HG03025 (cell line): ENCODE data around the gene MAF.

Source experiments
- ATAC-seq: cut with Tn5 transposase; IDR thresholded peaks from one replicate; pipeline ENCODE4 v1.9.1; 2021; ENCODE audit warnings: mild to moderate bottlenecking, moderate library complexity; ENCODE audit not compliant: unreplicated experiment, low FRiP score

Gene MAF

GRCh38 chr16:79554912-79555311, 45.6 kb downstream of the MAF start:
- ATAC-seq, result no peak

DNA sequence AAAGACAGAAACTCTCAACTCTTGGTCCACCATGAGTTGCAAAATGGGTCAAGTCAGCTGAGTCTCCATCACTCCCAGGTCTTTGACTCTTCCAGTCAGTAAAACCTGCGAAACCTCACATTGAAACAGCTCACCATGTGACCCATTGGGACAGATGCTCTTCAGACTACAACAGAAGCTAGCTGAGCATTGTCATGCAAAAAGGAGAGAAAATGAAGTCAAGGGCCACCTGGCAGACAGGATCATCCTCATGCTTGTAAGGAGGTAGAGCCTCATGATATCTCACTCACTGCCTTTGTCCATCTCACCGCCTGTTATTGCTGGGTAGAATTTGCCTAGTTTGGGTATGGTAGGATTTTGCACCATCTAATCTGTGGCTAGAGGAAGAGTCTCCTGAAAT, 50.2 kb downstream of the MAF start:
- ATAC-seq, result no peak

DNA sequence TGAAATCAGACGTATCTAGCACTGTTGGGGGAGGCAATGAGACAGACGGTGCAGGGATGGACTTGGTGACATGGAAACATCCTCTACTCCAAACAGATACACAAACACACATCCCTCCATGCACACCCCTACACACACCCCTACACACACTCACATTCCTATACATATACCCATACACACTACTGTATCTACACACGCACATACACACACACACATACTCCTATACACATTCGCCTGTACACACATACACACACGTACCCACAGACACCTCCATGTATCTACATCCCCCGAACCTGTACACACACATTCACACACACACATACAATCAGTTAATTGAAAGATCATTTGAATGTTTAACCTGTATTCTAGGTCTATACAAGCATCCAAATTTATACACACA, 53.5 kb downstream of the MAF start:
- ATAC-seq, result no peak
